Vagina (tissue), 2 donors: ENCODE results near the gene CD6.

Experiments
- CTCF ChIP-seq, 3 experiments: fragments of 450-650 bp in 2 of 3; fragments of 200-600 bp in 1 of 3; sonication (generic) in 1 of 3; IDR thresholded peaks; one replicate each; pipeline ENCODE4 v1.5.1; 2017 to 2019; ENCODE audit warnings: antibody characterized with exemption in 3 of 3, mild to moderate bottlenecking in 2 of 3, moderate library complexity in 2 of 3
- POLR2AphosphoS5 ChIP-seq, 2 donors: sonication (generic); formaldehyde crosslinking; IDR thresholded peaks; one replicate each; pipeline ENCODE4 v1.9.0; 2017; ENCODE audit warnings: antibody characterized with exemption in 2 of 2, mild to moderate bottlenecking in 2 of 2, low read depth in 1 of 2; ENCODE audit not compliant: insufficient read depth in 1 of 2

- TF ChIP-seq POLR2AphosphoS5 (IDR thresholded peaks at IDR 0.05; ENCODE audit: insufficient read depth in 1 of 2, low read depth in 1 of 2) (no peak), CTCF (IDR thresholded peaks at IDR 0.05) (no peak)
Observed at GRCh38 chr11:60930394-60930793, 41.1 kb upstream of the CD6 start.
